Caco-2 (cell line): ENCODE data around the gene CCDC117. TPM values are rescaled to one million over a fixed set of nuclear protein-coding genes. Genes with fewer than 3 reads are reported as not detected.
"Not testable (repeated sequence)": the region's sequence is repeated elsewhere in the genome, so short reads cannot be mapped to it uniquely, and the experiment has no call there.

Experiments used
- BruUV-seq: library from RNA; stranded (reverse); fragments of 400-500 nt; replicated peaks from 2 replicates; lab custom pipeline; 2021; lab: Mats Ljungman, UMichigan
- CTCF ChIA-PET: fragments of 300-600 bp; sonication (Branson Sonifier 250); formaldehyde crosslinking; loops from one replicate; lab custom pipeline; 2022; ENCODE audit warnings: antibody characterized with exemption; lab: Charles Lee
- POLR2A ChIA-PET: fragments of 300-600 bp; sonication (Branson Sonifier 250); formaldehyde crosslinking; loops from one replicate; lab custom pipeline; 2022; ENCODE audit warnings: antibody characterized with exemption; lab: Charles Lee
- DNase-seq, 2 experiments: peaks; one replicate each; pipeline versions ENCODE4 v3.0.0 to v3.0.0-alpha.2; 2020 to 2022
- H3K27me3 ChIP-seq: replicated peaks from 2 replicates; pipeline ENCODE4 v1.6.0; 2011; ENCODE audit warnings: low read length; ENCODE audit not compliant: control insufficient read depth, insufficient read depth
- H3K36me3 ChIP-seq: 2 replicates; pipeline ENCODE4 v1.5.1; 2011; ENCODE audit warnings: low read length; ENCODE audit not compliant: control insufficient read depth, insufficient read depth
- H3K4me1 ChIP-seq: fragments of 250-450 bp; sonication (Bioruptor Pico); 2 replicates; pipeline ENCODE4 v1.5.1; 2020; ENCODE audit warnings: mild to moderate bottlenecking
- H3K4me3 ChIP-seq: 2 replicates; pipeline ENCODE4 v1.5.1; 2011; ENCODE audit warnings: low read depth, mild to moderate bottlenecking, control low read depth, low read length
- H3K9me3 ChIP-seq: fragments of 250-450 bp; sonication (Bioruptor Pico); 2 replicates; pipeline ENCODE4 v1.5.1; 2020; ENCODE audit warnings: mild to moderate bottlenecking, moderate library complexity
- H3K27ac Mint-ChIP-seq: one replicate; pipeline ENCODE4 v1.8.0; 2022; ENCODE audit warnings: mixed read lengths; ENCODE audit not compliant: unreplicated experiment
- H3K27me3 Mint-ChIP-seq: one replicate; pipeline ENCODE4 v1.8.0; 2022; ENCODE audit warnings: mixed read lengths; ENCODE audit not compliant: insufficient read depth, unreplicated experiment
- H3K36me3 Mint-ChIP-seq: one replicate; pipeline ENCODE4 v1.8.0; 2022; ENCODE audit warnings: mild to moderate bottlenecking, mixed read lengths; ENCODE audit not compliant: insufficient read depth, unreplicated experiment
- H3K4me1 Mint-ChIP-seq: one replicate; pipeline ENCODE4 v1.8.0; 2022; ENCODE audit warnings: low read depth, mixed read lengths; ENCODE audit not compliant: unreplicated experiment
- H3K4me3 Mint-ChIP-seq: one replicate; pipeline ENCODE4 v1.8.0; 2022; ENCODE audit warnings: mild to moderate bottlenecking, moderate library complexity, mixed read lengths; ENCODE audit not compliant: unreplicated experiment
- H3K9me3 Mint-ChIP-seq: one replicate; pipeline ENCODE4 v1.8.0; 2022; ENCODE audit warnings: mixed read lengths; ENCODE audit not compliant: unreplicated experiment
- CTCF ChIP-seq, 2 experiments: fragments of 200-600 bp in 1 of 2; IDR thresholded peaks; 1 replicate in 1 of 2; 2 replicates in 1 of 2; pipeline versions ENCODE4 v1.5.1 to v1.8.0; 2011 to 2022; ENCODE audit warnings: antibody characterized with exemption in 1 of 2, control low read depth in 1 of 2, inconsistent platforms in 1 of 2, low read depth in 1 of 2, low read length in 1 of 2, mild to moderate bottlenecking in 1 of 2, moderate library complexity in 1 of 2; ENCODE audit not compliant: insufficient read depth in 1 of 2, severe bottlenecking in 1 of 2, unreplicated experiment in 1 of 2
- intact Hi-C: fragments of 100-400 bp; cut with micrococcal nuclease; formaldehyde crosslinking; loops from one replicate; pipeline ENCODE4 v1.10.0; 2022; ENCODE audit not compliant: unreplicated experiment
- total RNA-seq: library from RNA; stranded (reverse); gene quantifications from 2 replicates; pipeline ENCODE4 v1.2.3, GENCODE V29; 2022

CCDC117 gene
- total RNA-seq, 1 experiment from 2014 or later: 27.8 TPM

GRCh38 chr22:28736301-28737155 is 36.0 kb upstream of the CCDC117 start:
- H3K9me3 Mint-ChIP-seq: no peaks in the 10 kb centered on the region
- peaks cover 19% of the 10 kb centered on the region for H3K36me3 Mint-ChIP-seq
- 0 out of 2 replicates have a peak, but pooled peaks cover 1% of the 10 kb centered on the region for H3K36me3 ChIP-seq
- no peaks in the 10 kb centered on the region for H3K27me3 Mint-ChIP-seq
- H3K27me3 ChIP-seq: no peaks in the 10 kb centered on the region
- CTCF ChIA-PET: no interaction called here
- DNase-seq: no peak
- no peak overlapping the region for H3K4me3 Mint-ChIP-seq
- no peaks in the 10 kb centered on the region for H3K4me1 Mint-ChIP-seq
- H3K9me3 ChIP-seq: no peaks in the 10 kb centered on the region
- no peak for TF ChIP-seq CTCF (IDR thresholded peaks at IDR 0.05; ENCODE audit: insufficient read depth in 1 of 2, low read depth in 1 of 2, low read length in 1 of 2, severe bottlenecking in 1 of 2, unreplicated experiment in 1 of 2)
- POLR2A ChIA-PET: interaction anchor here (0.5 kb wide), 1 partner anchor 23 kb away, joined by 5 read pairs; no protein-coding TSS in a partner anchor
- no TSS peak for BruUV-seq
- H3K4me3 ChIP-seq: no peak overlapping the region
- H3K27ac Mint-ChIP-seq: no peak overlapping the region
- intact Hi-C loops: no loop called here
- H3K4me1 ChIP-seq: 0 out of 2 replicates have a peak, but pooled peaks cover 5% of the 10 kb centered on the region

GRCh38 chr22:28737701-28738100 is 34.8 kb upstream of the CCDC117 start:
- BruUV-seq: no TSS peak
- Histone ChIP-seq H3K27me3 (no peaks in the 10 kb centered on the region), H3K4me3 (no peak overlapping the region), H3K36me3 (0 out of 2 replicates have a peak, but pooled peaks cover 1% of the 10 kb centered on the region), H3K9me3 (no peaks in the 10 kb centered on the region), H3K4me1 (0 out of 2 replicates have a peak, but pooled peaks cover 5% of the 10 kb centered on the region)
- H3K36me3 Mint-ChIP-seq: peaks cover 31% of the 10 kb centered on the region
- no peak for TF ChIP-seq CTCF (IDR thresholded peaks at IDR 0.05; ENCODE audit: insufficient read depth in 1 of 2, low read depth in 1 of 2, low read length in 1 of 2, severe bottlenecking in 1 of 2, unreplicated experiment in 1 of 2)
- H3K27ac Mint-ChIP-seq: no peak overlapping the region
- ChIA-PET POLR2A (no interaction called here), CTCF (no interaction called here)
- no peak overlapping the region for H3K4me3 Mint-ChIP-seq
- no peak for DNase-seq
- H3K27me3 Mint-ChIP-seq: no peaks in the 10 kb centered on the region
- peaks cover 3% of the 10 kb centered on the region for H3K4me1 Mint-ChIP-seq
- intact Hi-C loops: no loop called here
- H3K9me3 Mint-ChIP-seq: no peaks in the 10 kb centered on the region

- intact Hi-C loops, H3K4me3 Mint-ChIP-seq, CTCF ChIA-PET, DNase-seq, H3K36me3 ChIP-seq, H3K27me3 Mint-ChIP-seq, H3K9me3 ChIP-seq, BruUV-seq, H3K9me3 Mint-ChIP-seq, H3K4me1 ChIP-seq, H3K27me3 ChIP-seq, H3K4me3 ChIP-seq, H3K27ac Mint-ChIP-seq: not testable (repeated sequence)
- POLR2A ChIA-PET: interaction anchor here (0.6 kb wide), 1 partner anchor 61 kb away, joined by 3 read pairs; no protein-coding TSS in a partner anchor
- peaks cover 23% of the 10 kb centered on the region for H3K36me3 Mint-ChIP-seq
- peaks cover 14% of the 10 kb centered on the region for H3K4me1 Mint-ChIP-seq
These were observed 33.6 kb upstream of the CCDC117 start for GRCh38 chr22:28738876-28739275.
